ENCODE data around the gene PRKG1. TPM values are rescaled to one million over a fixed set of nuclear protein-coding genes. Genes with fewer than 3 reads are reported as not detected.

The PRKG1 gene
- total and polyA plus RNA-seq, 2 experiments from 2014 or later, result 18.2 to 21.1 TPM

- no peaks in the 10 kb centered on the region for H3F3A ChIP-seq (replicated peaks; ENCODE audit: low read depth)
- no peak overlapping the region for H2AFZ ChIP-seq
- no peak overlapping the region for H3K4me3 ChIP-seq
- H3K27me3 ChIP-seq (ENCODE audit: insufficient read depth), result no peaks in the 10 kb centered on the region
- no peak overlapping the region for H3K27ac Mint-ChIP-seq
- no peaks in the 10 kb centered on the region for H3K79me2 ChIP-seq (replicated peaks; ENCODE audit: insufficient read depth)
- no peaks in the 10 kb centered on the region for H3K9me2 ChIP-seq (ENCODE audit: insufficient read depth)
- no peaks in the 10 kb centered on the region for H4K20me1 ChIP-seq (replicated peaks; ENCODE audit: insufficient read depth)
- H3K4me1 Mint-ChIP-seq, result peaks cover 7% of the 10 kb centered on the region; the same call in 2 of the 3 replicates
- no peak overlapping the region for H3K4me3 Mint-ChIP-seq
- peaks cover 3% of the 10 kb centered on the region for H3K27me3 Mint-ChIP-seq (ENCODE audit: insufficient read depth, low read depth, poor library complexity)
- H3K36me3 ChIP-seq (ENCODE audit: insufficient read depth), result no peaks in the 10 kb centered on the region
- H3K36me3 Mint-ChIP-seq (ENCODE audit: low read depth), result peaks cover 12% of the 10 kb centered on the region
- peak; percentile 15 for DNase-seq (ENCODE audit: low spot score)
- peaks cover 13% of the 10 kb centered on the region for H3K4me1 ChIP-seq (ENCODE audit: insufficient read depth)
- TF ChIP-seq POLR2AphosphoS5 (IDR thresholded peaks at IDR 0.05; ENCODE audit: low read depth) (no peak), REST (IDR thresholded peaks at IDR 0.05; ENCODE audit: unreplicated experiment) (no peak), ZNF114 (CRISPR knock-in tag; IDR thresholded peaks at IDR 0.05) (no peak), NANOG (IDR thresholded peaks at IDR 0.05; ENCODE audit: borderline replicate concordance) (no peak), ZNF462 (CRISPR knock-in tag; IDR thresholded peaks at IDR 0.05) (no peak), ETS1 (IDR thresholded peaks at IDR 0.05) (no peak), CTCF (conservative IDR thresholded peaks at IDR 0.05; ENCODE audit: low read depth in 2 of 2) (no peak), JUNB (IDR thresholded peaks at IDR 0.05; ENCODE audit: unreplicated experiment) (no peak), STAT1 (IDR thresholded peaks at IDR 0.05; ENCODE audit: unreplicated experiment) (no peak), EZH2phosphoT487 (IDR thresholded peaks at IDR 0.05; ENCODE audit: unreplicated experiment) (no peak), EZH2 (IDR thresholded peaks at IDR 0.05; ENCODE audit: low read depth, unreplicated experiment) (no peak), CREB1 (CRISPR knock-in tag; IDR thresholded peaks at IDR 0.05; ENCODE audit: low read depth) (no peak), ZNF331 (CRISPR knock-in tag; IDR thresholded peaks at IDR 0.05; ENCODE audit: low read depth) (no peak)
- H3K4me2 ChIP-seq, result no peak overlapping the region
- no peak overlapping the region for H3K27ac ChIP-seq (ENCODE audit: low read depth)
- H3K9me3 Mint-ChIP-seq, result peaks cover 14% of the 10 kb centered on the region
- no peak; the same call in 1 of the 3 replicates for ATAC-seq
Measured at GRCh38 chr10:51950996-51951555, 876.8 kb downstream of the PRKG1 start.

All from GM23338 (cell line).